Right hindlimb (tissue), 1 donor: ENCODE data around the gene MACROD2.

Experiments
- DNase-seq: peaks from one replicate; pipeline ENCODE4 v3.0.0-alpha.2; 2018

MACROD2 gene

DNA sequence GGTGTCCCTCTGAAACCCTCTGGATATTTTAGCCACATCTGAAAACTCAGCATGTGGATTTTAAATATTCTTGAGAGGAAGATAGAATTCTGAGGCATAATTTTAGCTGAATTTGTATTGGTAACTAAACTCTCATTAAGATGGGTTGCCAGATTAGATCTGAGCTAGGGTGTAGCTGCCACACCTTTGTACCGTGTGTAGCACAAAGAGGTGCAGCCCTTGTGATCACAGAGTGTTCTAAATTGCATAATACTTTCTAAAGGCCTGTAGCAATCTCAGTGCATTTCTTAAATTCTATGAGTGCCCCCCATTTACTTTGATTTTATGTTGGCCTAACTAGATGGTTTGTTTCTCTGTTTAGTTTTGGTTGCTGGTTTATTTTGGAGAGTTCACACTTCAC, 289.1 kb downstream of the MACROD2 start:
- DNase-seq, result no peak

- no peak for DNase-seq
Measured at GRCh38 chr20:14288341-14289330, 293.3 kb downstream of the MACROD2 start.

DNA sequence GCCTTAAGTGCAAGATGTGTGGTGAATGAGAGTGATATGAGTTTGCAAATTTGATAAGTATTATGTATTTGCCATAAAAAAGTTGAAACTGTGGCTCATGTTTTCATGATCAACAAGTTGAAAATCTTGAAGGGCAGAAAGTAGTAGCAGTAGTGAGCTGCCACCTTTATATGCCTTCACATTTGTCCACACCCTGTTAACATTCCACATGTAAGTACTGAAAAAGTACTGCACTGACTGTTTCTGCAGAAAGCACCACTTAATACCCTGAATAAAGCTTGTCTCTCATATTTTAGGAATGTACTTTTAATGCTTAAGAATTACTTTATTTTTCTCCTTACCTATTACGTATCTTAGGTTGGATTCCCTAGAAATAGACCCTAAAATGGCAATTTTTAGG, 296.2 kb downstream of the MACROD2 start:
- DNase-seq, result no peak

GRCh38 chr20:14295238-14295637, 299.9 kb downstream of the MACROD2 start:
- peak; percentile 27 for DNase-seq

DNA sequence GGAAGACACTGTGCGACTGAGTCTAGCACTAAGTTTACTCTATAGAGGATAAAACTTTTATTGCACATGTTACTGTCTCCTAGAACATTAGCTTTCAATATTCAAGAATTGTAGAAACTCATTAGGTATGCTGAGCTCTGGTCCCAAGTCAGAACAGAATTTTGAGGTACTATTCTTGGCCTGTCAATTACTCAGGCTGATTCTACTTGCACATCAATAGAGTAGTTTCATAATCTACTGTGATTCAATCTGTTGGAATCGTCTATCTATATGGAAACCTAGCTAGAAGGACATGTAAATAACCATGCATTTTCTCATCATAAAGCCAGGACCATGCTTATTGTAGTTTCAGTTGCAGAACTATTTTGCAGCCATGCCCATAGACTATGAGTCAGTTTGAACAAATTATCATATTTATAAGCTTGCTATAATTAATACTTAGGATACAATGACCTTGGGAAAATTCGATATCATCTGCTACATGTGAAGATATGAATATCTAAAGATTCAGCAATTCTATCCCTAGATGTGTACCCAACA, 300.5 kb downstream of the MACROD2 start:
- no peak for DNase-seq

GRCh38 chr20:14299831-14300230, 304.5 kb downstream of the MACROD2 start:
- DNase-seq, result no peak

GRCh38 chr20:14303106-14303505, 307.8 kb downstream of the MACROD2 start:
- DNase-seq, result no peak

GRCh38 chr20:14303651-14304050, 308.3 kb downstream of the MACROD2 start:
- no peak for DNase-seq

DNA sequence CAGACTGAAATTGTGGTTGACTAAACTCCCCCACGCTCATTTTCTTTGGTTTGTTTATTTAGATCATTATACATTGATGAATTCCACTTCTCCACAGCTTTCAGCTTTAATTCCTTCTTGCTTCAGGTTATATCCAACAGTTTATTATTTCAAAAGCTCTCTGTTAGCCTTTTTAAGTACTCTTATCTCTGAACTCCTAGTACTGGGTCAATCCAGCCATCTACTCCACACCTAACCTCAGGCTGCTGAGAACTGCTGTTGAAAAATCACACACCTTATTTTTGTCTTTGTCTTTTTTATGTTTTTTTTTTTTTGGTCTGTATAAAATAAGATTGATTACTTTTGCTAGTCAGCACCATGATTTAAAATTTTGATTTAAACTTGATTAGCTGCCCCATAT, 309.2 kb downstream of the MACROD2 start:
- DNase-seq, result no peak

- DNase-seq, result no peak
Measured at GRCh38 chr20:14307956-14308355, 312.6 kb downstream of the MACROD2 start.

DNA sequence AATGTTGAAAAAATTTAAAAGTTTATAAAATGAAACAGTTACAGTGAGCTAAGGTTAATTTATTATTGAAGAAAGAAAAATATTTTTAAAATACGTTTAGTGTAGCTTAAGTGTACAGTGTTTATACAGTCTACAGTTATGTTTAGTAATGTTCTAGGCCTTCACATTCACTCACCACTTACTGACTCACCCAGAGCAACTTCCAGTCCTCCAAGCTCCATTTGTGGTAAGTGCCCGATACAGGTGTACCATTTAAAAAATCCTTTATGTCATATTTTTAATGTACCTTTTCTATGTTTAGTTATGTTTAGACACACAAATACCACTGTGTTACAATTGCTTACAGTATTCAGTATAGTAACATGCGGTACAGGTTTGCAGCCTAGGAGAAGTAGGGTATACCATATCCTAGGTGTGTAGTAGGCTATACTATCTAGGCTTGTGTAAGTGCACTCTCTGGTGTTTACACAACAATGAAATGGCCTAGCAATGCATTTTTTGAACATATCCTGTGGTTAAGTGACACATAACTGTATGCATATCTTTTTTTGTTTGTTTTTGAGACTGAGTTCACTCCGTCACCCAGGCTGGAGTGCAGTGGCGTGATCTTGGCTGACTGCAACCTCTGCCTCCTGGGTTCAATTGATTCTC, 315.8 kb downstream of the MACROD2 start:
- DNase-seq, result no peak

DNA sequence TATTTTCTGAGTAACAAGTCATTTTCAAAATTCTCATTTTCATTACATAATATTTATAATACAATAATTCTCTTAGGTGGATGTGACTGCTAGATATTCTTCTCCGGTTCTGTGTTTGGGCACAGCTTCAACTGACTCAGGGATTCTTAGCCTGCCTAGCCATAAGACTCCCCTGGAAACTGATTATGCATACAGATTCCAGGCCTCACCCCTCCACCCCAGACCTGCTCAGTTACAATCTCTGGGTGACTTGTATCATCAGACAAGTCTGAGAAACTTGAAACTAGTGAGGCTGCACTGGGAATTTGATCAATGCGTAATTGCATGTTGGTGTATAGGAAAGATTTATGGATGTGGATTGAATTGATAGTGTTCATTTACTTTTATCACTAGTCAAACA, 316.7 kb downstream of the MACROD2 start:
- no peak for DNase-seq

GRCh38 chr20:14313341-14314020, 318.2 kb downstream of the MACROD2 start:
- DNase-seq, result no peak

- DNase-seq, result no peak
Measured at GRCh38 chr20:14319704-14320103, 324.4 kb downstream of the MACROD2 start.

DNA sequence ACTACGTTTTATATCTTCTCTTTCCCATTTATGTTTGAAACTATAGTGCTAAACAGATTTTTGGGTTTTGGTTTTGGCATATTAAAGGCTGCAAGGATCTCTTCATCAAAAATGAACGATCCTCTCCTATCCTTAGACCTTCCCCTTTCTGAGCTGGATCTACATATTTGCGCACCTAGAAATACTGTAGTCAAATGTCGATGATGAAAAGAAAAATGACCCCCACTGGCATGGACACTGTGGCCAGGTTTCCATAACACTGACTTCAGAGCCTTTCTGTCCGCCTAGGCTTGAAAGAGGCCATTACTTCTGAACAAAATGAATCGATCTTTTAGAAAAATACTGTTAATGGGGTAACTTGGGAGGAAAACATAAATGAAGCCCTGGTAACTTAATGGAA, 336.3 kb downstream of the MACROD2 start:
- DNase-seq, result no peak

DNA sequence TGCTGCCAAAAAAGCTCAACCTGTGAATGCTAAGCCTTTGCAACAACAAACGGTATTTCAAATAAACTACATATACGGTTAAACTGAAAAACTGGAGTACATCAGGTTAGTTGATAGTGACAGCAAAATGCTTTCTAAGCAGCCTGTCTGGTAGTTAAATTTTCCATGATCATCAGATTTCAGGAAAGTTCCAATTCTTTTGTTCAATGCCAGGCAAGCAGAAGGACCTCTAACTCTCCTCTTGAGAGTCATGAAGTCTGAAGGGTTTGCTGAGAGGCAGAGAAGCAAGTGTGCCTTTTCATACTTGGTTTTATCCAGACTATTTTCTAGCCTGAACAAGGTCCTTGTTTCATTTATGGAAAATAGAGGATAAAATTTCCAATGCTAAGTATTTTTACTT, 337.6 kb downstream of the MACROD2 start:
- DNase-seq, result no peak

GRCh38 chr20:14333721-14334120, 338.4 kb downstream of the MACROD2 start:
- DNase-seq, result no peak

- DNase-seq, result peak; percentile 82
Measured at GRCh38 chr20:14334306-14334930, 339.1 kb downstream of the MACROD2 start.

GRCh38 chr20:14335052-14335451, 339.7 kb downstream of the MACROD2 start:
- DNase-seq, result no peak

- DNase-seq, result peak; percentile 44
Measured at GRCh38 chr20:14336686-14337085, 341.4 kb downstream of the MACROD2 start.

GRCh38 chr20:14337400-14338171, 342.3 kb downstream of the MACROD2 start, which contains the start of gene FLRT3:
Gene FLRT3, minus strand, starts transcription at chr20:14337612. Its CDS starts 10,106 bp downstream, at chr20:14327506.
- DNase-seq, result peak; percentile 95

DNA sequence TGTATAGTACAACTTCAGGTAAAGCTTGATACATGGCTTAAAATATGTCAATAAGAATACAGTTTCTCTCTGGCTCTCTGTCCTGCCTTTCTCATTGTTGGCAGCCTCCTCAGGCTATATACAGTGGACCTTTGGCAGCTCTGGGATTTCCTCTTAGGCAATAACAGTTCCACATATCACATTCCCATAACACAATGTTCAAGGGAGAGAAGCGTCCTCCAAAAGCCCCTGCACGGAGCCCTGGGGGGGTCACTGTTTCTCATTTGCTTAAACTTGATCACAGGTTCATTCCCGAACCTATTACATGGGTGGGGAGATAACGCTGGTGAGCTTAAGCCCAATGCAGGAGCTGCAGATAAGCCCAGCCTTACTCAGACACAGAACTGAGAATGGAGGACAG, 346.5 kb downstream of the MACROD2 start:
- DNase-seq, result no peak
